SK-N-SH (cell line): Measurements from ENCODE around the gene SLF2. TPM values are rescaled to one million over a fixed set of nuclear protein-coding genes. Genes with fewer than 3 reads are reported as not detected.
"Not testable (repeated sequence)": the region's sequence is repeated elsewhere in the genome, so short reads cannot be mapped to it uniquely, and the experiment has no call there.

Source experiments
- CTCF ChIA-PET: fragments of 300-600, 350-600 bp; formaldehyde crosslinking; extraction: SDS; loops from one replicate; lab custom pipeline; 2021; lab: Yijun Ruan, JAX
- POLR2A ChIA-PET: fragments of 350-600 bp; sonication (Branson Sonifier 250); formaldehyde crosslinking; extraction: SDS; loops from one replicate; lab custom pipeline; 2020; ENCODE audit warnings: antibody characterized with exemption, inconsistent platforms; lab: Yijun Ruan, JAX
- DNase-seq: peaks from one replicate; pipeline ENCODE4 v3.0.0; 2012
- H2AFZ ChIP-seq: fragments of 200-600 bp; sonication (generic); 2 replicates; pipeline ENCODE4 v1.8.1; 2016; ENCODE audit warnings: antibody characterized with exemption, mild to moderate bottlenecking, low read depth
- H3F3A ChIP-seq: fragments of 200-600 bp; sonication (generic); replicated peaks from 2 replicates; pipeline ENCODE3; 2016; ENCODE audit warnings: antibody characterized with exemption, mild to moderate bottlenecking; ENCODE audit not compliant: insufficient read depth
- H3K27ac ChIP-seq, 2 experiments: fragments of 200-500 bp in 1 of 2; fragments of 200-600 bp in 1 of 2; sonication (Bioruptor generic) in 1 of 2; sonication (generic), shearing (Covaris generic) in 1 of 2; 2 replicates each; pipeline versions ENCODE4 v1.5.1 to v1.6.1; 2014 to 2016; ENCODE audit warnings: low read depth in 2 of 2, inconsistent platforms in 1 of 2, low read length in 1 of 2, mild to moderate bottlenecking in 1 of 2, mixed read lengths in 1 of 2
- H3K27me3 ChIP-seq: fragments of 200-600 bp; sonication (generic), shearing (Covaris generic); 2 replicates; pipeline ENCODE4 v1.6.1; 2016; ENCODE audit warnings: mixed run types; ENCODE audit not compliant: insufficient read depth
- H3K36me3 ChIP-seq, 2 experiments: fragments of 200-500 bp in 1 of 2; fragments of 200-600 bp in 1 of 2; sonication (Bioruptor generic) in 1 of 2; sonication (generic) in 1 of 2; replicated peaks in 1 of 2; 2 replicates each; pipeline versions ENCODE3 to v1.5.1; 2014 to 2016; ENCODE audit warnings: low read length in 1 of 2, mild to moderate bottlenecking in 1 of 2; ENCODE audit not compliant: insufficient read depth in 2 of 2, control insufficient read depth in 1 of 2
- H3K4me1 ChIP-seq, 2 experiments: fragments of 200-500 bp in 1 of 2; fragments of 200-600 bp in 1 of 2; sonication (Bioruptor generic) in 1 of 2; sonication (generic), shearing (Covaris generic) in 1 of 2; 2 replicates each; pipeline versions ENCODE4 v1.5.1 to v1.6.1; 2014 to 2016; ENCODE audit warnings: low read depth in 1 of 2, low read length in 1 of 2, mixed run types in 1 of 2; ENCODE audit not compliant: insufficient read depth in 2 of 2, control insufficient read depth in 1 of 2
- H3K4me2 ChIP-seq: fragments of 200-600 bp; sonication (generic), shearing (Covaris generic); 2 replicates; pipeline ENCODE4 v1.6.1; 2017; ENCODE audit warnings: mixed run types
- H3K4me3 ChIP-seq, 2 experiments: fragments of 200-500 bp in 1 of 2; fragments of 200-600 bp in 1 of 2; sonication (Bioruptor generic) in 1 of 2; sonication (generic), shearing (Covaris generic) in 1 of 2; 2 replicates each; pipeline versions ENCODE4 v1.5.1 to v1.8.1; 2014 to 2016; ENCODE audit warnings: low read depth in 2 of 2, inconsistent platforms in 1 of 2, low read length in 1 of 2, mild to moderate bottlenecking in 1 of 2, mixed read lengths in 1 of 2, moderate library complexity in 1 of 2
- H3K79me2 ChIP-seq: fragments of 200-600 bp; sonication (generic); 2 replicates; pipeline ENCODE4 v1.8.1; 2017; ENCODE audit warnings: mild to moderate bottlenecking; ENCODE audit not compliant: insufficient read depth
- H3K9ac ChIP-seq: fragments of 200-600 bp; sonication (generic); 2 replicates; pipeline ENCODE4 v1.6.1; 2017; ENCODE audit warnings: mixed run types
- H3K9me2 ChIP-seq: fragments of 200-600 bp; sonication (generic); 2 replicates; pipeline ENCODE4 v1.6.1; 2017; ENCODE audit warnings: mixed run types
- H3K9me3 ChIP-seq: fragments of 200-600 bp; sonication (generic); 2 replicates; pipeline ENCODE4 v1.6.1; 2017; ENCODE audit warnings: mixed run types, mild to moderate bottlenecking, moderate library complexity
- H4K20me1 ChIP-seq: fragments of 200-600 bp; sonication (generic); 2 replicates; pipeline ENCODE4 v1.6.1; 2017; ENCODE audit warnings: mild to moderate bottlenecking, mixed run types; ENCODE audit not compliant: insufficient read depth
- MXI1 ChIP-seq: IDR thresholded peaks from 2 replicates; pipeline ENCODE4 v1.6.1; 2012; ENCODE audit warnings: mild to moderate bottlenecking, low read depth, low read length, improper control_type of control experiment
- POLR2AphosphoS5 ChIP-seq: IDR thresholded peaks from 2 replicates; pipeline ENCODE4 v1.6.1; 2012; ENCODE audit warnings: low read depth, low read length
- TCF12 ChIP-seq: IDR thresholded peaks from 2 replicates; pipeline ENCODE4 v1.4.0; 2012
- YY1 ChIP-seq: IDR thresholded peaks from 2 replicates; pipeline ENCODE4 v1.4.0; 2012; ENCODE audit warnings: low read depth, mild to moderate bottlenecking
- WGBS: methylation state at CpG from one replicate; pipeline ENCODE4 v1.1.6; 2017; ENCODE audit warnings: low lambda C conversion rate; 5-methylcytosine and 5-hydroxymethylcytosine counted together
- polyA plus RNA-seq, 3 experiments: library from polyadenylated mRNA; depleted of rRNA; stranded (reverse); fragments of >200 nt; gene quantifications; 2 replicates each; pipeline ENCODE4 v1.2.3, GENCODE V29; 2012
- TF ChIP-seq, protein P1 (sequence below): IDR thresholded peaks from 2 replicates; pipeline ENCODE4 v1.4.0; 2012; ENCODE audit warnings: low read depth, borderline replicate concordance

The SLF2 gene
- polyA plus RNA-seq, 1 of the 3 experiments (the other 2 are of a cell fraction), result 6.3 TPM

DNA sequence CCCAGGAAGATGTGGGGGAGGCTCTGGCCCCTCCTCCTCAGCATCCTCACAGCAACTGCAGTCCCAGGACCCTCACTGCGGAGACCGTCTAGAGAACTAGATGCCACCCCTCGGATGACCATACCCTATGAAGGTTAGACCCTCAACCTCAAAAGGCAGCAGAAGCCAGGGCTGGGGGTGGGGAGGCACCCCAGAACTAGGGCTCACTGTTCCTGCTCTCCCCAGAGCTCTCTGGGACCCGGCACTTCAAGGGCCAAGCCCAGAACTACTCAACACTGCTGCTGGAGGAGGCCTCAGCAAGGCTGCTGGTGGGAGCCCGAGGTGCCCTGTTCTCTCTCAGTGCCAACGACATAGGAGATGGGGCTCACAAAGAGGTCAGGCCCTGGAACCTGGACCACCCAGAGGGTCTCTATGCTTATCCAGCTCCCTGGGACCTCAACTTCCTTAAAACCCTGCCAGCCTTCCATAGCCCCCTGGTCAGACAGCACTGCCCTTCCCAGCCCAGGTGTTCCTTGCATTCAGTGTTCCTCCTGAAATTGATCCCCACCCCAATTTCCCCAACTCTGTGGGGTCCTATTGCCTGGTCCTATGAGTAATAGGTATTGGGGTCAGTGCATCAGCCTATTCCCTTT, 60.3 kb downstream of the SLF2 start (continued):
- TF ChIP-seq MXI1 (no peak), YY1 (no peak)

DNA sequence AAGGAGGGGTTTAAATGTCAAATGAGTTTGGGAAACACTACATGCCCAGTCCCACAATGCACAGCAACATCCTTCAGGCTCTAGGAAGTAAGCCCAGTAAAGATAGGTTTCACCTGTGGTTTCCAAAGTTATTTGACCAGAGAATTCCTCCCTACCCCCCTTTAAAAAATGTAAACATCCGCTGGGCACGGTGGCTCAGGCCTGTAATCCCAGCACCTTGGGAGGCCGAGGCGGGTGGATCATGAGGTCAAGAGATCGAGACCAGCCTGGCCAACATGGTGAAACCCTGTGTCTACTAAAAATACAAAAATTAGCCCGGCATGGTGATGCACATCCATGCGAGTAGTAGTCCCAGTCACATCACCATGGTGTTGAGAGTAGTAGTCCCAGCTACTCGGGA, 62.6 kb downstream of the SLF2 start:
- 83% methylated on average over 8 of the region's 8 CpGs for WGBS
- POLR2A ChIA-PET, DNase-seq: not testable (repeated sequence)

DNA sequence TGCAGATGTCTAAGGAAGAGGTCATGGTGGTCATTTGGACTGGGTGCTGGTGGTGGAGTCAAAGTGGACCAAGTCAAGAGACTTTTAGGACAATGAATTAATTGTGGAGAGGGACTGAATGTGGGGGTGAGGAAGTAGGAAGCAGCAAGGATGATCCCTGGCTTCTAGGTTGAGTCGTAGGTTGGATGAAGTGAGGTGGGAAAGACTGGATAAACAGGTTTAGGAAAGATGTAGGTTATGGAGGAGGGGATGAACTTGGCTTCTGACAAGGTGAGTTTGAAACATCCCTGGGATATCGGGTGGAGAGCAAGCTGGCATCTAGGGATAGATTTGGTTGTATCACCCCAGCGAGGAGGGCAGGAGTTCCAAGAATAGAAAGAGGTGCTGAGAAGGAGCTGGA, 64.1 kb downstream of the SLF2 start:
- Histone ChIP-seq H3K9me3 (no peaks in the 10 kb centered on the region), H4K20me1 (no peaks in the 10 kb centered on the region), H3K4me3 (no peak overlapping the region), H3K36me3 (peaks cover 3 to 19% of the 10 kb centered on the region in 2 experiments), H3K4me1 (no peaks in the 10 kb centered on the region), H3K27ac (no peak overlapping the region), H3K9ac (no peak overlapping the region), H3K9me2 (no peaks in the 10 kb centered on the region), H3K4me2 (no peak overlapping the region), H3F3A (no peaks in the 10 kb centered on the region), H3K79me2 (no peaks in the 10 kb centered on the region), H3K27me3 (no peaks in the 10 kb centered on the region), H2AFZ (no peak overlapping the region)
- WGBS, result 90% methylated on average over 3 of the region's 3 CpGs
- no peak for DNase-seq
- ChIA-PET CTCF (interaction anchor here (1.0 to 1.2 kb wide), 2 partner anchors 17 to 20 kb away, joined by 3 to 5 read pairs; no protein-coding TSS in a partner anchor), POLR2A (no interaction called here)
- TF ChIP-seq, protein P1, sequence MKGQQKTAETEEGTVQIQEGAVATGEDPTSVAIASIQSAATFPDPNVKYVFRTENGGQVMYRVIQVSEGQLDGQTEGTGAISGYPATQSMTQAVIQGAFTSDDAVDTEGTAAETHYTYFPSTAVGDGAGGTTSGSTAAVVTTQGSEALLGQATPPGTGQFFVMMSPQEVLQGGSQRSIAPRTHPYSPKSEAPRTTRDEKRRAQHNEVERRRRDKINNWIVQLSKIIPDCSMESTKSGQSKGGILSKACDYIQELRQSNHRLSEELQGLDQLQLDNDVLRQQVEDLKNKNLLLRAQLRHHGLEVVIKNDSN, result no peak
- no peak for TF ChIP-seq TCF12

More for the DNA sequence above, 62.6 kb downstream of the SLF2 start:
- not testable (repeated sequence) for H3K27me3 ChIP-seq, H4K20me1 ChIP-seq, H3K27ac ChIP-seq, H3K9me2 ChIP-seq, H3F3A ChIP-seq, H3K4me1 ChIP-seq, H3K9ac ChIP-seq, H3K79me2 ChIP-seq, H3K4me2 ChIP-seq, H3K9me3 ChIP-seq, H2AFZ ChIP-seq, H3K4me3 ChIP-seq, H3K36me3 ChIP-seq
- CTCF ChIA-PET, result interaction anchor here (1.2 kb wide), 1 partner anchor 22 kb away, joined by 3 read pairs; no protein-coding TSS in a partner anchor

DNA sequence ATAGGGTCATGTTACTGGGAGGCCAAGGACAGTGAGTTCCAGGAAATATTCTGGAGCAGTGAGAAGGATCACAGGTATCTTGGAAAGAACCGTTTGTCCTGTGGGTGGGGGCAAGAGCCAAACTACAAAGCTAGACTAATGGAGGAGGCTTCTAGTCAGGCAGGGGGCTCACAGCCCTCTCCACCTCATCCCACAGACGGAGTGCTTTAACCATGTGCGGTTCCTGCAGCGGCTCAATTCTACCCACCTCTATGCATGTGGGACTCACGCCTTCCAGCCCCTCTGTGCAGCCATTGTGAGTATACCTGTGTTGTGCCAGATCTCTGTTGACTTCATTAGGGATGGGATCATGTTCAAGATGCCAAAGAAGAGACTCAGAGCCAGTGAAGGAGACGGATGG, 64.7 kb downstream of the SLF2 start:
- DNase-seq, result no peak
- POLR2A ChIA-PET, result no interaction called here

More for the DNA sequence above, 64.7 kb downstream of the SLF2 start:
- Histone ChIP-seq H3K9ac (no peak overlapping the region), H3K4me3 (no peak overlapping the region), H2AFZ (no peak overlapping the region), H3K27ac (no peak overlapping the region), H3K9me3 (no peaks in the 10 kb centered on the region), H3K9me2 (no peaks in the 10 kb centered on the region), H3K36me3 (peaks cover 3 to 19% of the 10 kb centered on the region in 2 experiments), H3K4me2 (no peak overlapping the region), H4K20me1 (no peaks in the 10 kb centered on the region), H3K4me1 (no peaks in the 10 kb centered on the region), H3F3A (no peaks in the 10 kb centered on the region), H3K27me3 (no peaks in the 10 kb centered on the region), H3K79me2 (no peaks in the 10 kb centered on the region)
- TF ChIP-seq POLR2AphosphoS5 (0 out of 2 replicates have a peak, but pooled peaks have one; percentile 6), MXI1 (no peak)
- 87% methylated on average over 6 of the region's 6 CpGs for WGBS
- CTCF ChIA-PET, result interaction anchor here (1.0 kb wide), 1 partner anchor 16 kb away, joined by 5 read pairs; no protein-coding TSS in a partner anchor
